Activated CD8-positive, alpha-beta T cell treated with anti-CD3 and anti-CD28 coated beads for 36 hours (primary cell): Measurements from ENCODE around the gene ANKRD33B. TPM values are rescaled to one million over a fixed set of nuclear protein-coding genes. Genes with fewer than 3 reads are reported as not detected.
"Not testable (repeated sequence)": the region's sequence is repeated elsewhere in the genome, so short reads cannot be mapped to it uniquely, and the experiment has no call there.

ENCODE experiments used
- ATAC-seq: fragments of 200-7000 bp; cut with Tn5 transposase; one replicate; pipeline ENCODE4 v1.10.0; 2021; ENCODE audit warnings: mild to moderate bottlenecking, moderate library complexity
- CTCF ChIA-PET: fragments of 350-600 bp; sonication (Branson Sonifier 250); formaldehyde crosslinking; loops from one replicate; lab custom pipeline; 2021; ENCODE audit warnings: antibody characterized with exemption; lab: Charles Lee
- POLR2A ChIA-PET: fragments of 350-600 bp; sonication (Branson Sonifier 250); formaldehyde crosslinking; loops from one replicate; lab custom pipeline; 2021; ENCODE audit warnings: antibody characterized with exemption; lab: Charles Lee
- DNase-seq: peaks from one replicate; pipeline ENCODE4 v3.0.0-alpha.2; 2020
- H3K27ac Mint-ChIP-seq: one replicate; pipeline ENCODE4 v1.8.0; 2021; ENCODE audit warnings: mild to moderate bottlenecking, mixed read lengths
- H3K27me3 Mint-ChIP-seq: one replicate; pipeline ENCODE4 v1.8.0; 2021; ENCODE audit warnings: mixed read lengths
- H3K36me3 Mint-ChIP-seq: one replicate; pipeline ENCODE4 v1.8.0; 2021; ENCODE audit warnings: low read depth, mixed read lengths
- H3K4me1 Mint-ChIP-seq: one replicate; pipeline ENCODE4 v1.8.0; 2021; ENCODE audit warnings: low read depth, mixed read lengths
- H3K4me3 Mint-ChIP-seq: one replicate; pipeline ENCODE4 v1.8.0; 2021; ENCODE audit warnings: mild to moderate bottlenecking, moderate library complexity, mixed read lengths
- H3K9me3 Mint-ChIP-seq: one replicate; pipeline ENCODE4 v1.8.0; 2021; ENCODE audit warnings: mixed read lengths
- intact Hi-C: fragments of 100-400 bp; cut with micrococcal nuclease; formaldehyde crosslinking; loops from one replicate; pipeline ENCODE4 v1.10.0; 2022
- total RNA-seq, 2 experiments: library from RNA; stranded (reverse); gene quantifications; one replicate each; pipeline ENCODE4 v1.2.3, GENCODE V29; 2021
- TF ChIP-seq, protein P1 (sequence below): fragments of 200-600 bp; IDR thresholded peaks from one replicate; pipeline ENCODE4 v1.8.0; 2022; ENCODE audit warnings: antibody characterized with exemption, mild to moderate bottlenecking

Gene ANKRD33B
- total RNA-seq, 2 experiments from 2014 or later, result 13.6 to 13.8 TPM

DNA sequence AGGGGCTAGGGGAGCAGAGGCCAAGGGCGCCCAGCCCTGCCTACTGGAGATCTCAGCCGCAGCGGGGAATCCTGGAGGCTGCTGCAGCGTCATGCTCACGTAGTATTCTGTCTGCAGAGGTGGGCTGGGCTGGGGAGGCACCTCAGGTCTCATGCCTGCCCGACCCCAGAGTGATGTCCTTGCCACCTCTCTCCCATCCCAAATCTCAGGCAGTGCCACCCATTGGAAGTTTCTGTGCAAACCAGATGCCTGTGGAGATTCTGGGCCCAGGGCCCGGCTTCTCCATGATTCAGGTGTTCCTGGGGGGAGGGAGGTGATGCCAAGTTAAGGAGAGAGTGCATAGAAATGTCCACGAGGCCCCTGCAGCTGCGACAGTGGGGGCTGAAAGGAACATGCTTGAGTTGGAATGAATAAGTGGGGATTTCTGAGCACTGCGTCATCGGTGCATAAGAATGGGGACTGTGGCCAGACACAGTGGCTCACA lies 72.0 kb downstream of the ANKRD33B start:
- peak; percentile 51 for DNase-seq
- peaks cover 27% of the 10 kb centered on the region for H3K36me3 Mint-ChIP-seq
- H3K9me3 Mint-ChIP-seq, result peaks cover 11% of the 10 kb centered on the region

DNA sequence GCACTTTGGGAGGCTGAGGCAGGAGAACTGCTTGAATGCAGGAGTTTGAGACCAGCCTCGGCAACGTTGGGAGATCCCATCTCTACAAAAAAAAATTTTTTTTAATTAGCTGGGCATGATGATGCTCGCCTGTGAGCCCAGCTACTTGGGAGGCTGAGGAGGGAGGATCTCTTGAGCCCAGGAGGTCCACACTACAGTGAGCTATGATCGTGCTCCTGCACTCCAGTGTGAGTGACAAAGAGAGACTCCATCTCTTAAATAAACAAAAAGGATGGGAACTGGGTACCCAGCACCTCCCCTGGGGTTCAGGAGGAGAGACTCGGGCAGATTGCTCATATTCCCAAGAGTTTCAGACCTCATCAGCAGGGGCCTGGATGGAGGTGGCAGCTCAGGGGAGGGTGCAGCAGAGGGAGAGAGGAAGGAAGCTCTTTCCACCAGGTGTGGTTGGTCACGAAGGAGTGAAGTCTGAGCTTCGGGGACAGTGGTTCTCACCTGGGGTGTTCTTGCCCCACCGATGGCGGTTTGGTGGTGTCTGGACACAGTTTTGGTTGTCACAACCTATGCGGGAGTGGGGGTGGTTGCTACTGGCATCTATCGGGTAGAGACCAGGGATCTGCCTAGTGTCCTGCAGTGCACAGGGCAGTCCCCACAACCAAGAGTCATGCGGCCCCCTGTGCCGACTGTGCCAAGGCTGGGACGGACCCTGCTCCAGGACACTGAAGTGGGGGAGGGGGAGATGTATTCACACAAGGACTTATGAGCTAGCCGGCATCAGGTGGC lies 72.7 kb downstream of the ANKRD33B start:
- H3K4me3 Mint-ChIP-seq, result no peak overlapping the region
- peaks cover 49% of the 10 kb centered on the region for H3K4me1 Mint-ChIP-seq
- peaks cover 11% of the 10 kb centered on the region for H3K9me3 Mint-ChIP-seq
- ChIA-PET POLR2A (interaction anchor here (1.1 kb wide), 1 partner anchor 11 kb away, joined by 3 read pairs; no protein-coding TSS in a partner anchor), CTCF (interaction anchor here (0.9 to 2.1 kb wide), 2 partner anchors 9 to 63 kb away, joined by 3 to 11 read pairs; no protein-coding TSS in a partner anchor)
- H3K27me3 Mint-ChIP-seq, result no peaks in the 10 kb centered on the region
- intact Hi-C loops, result loop anchor here (10.0 kb wide), 1 partner anchor 128 kb away; the partner anchor contains the start of gene DAP
- H3K27ac Mint-ChIP-seq, result peak overlapping the region; percentile 100
- no peak for ATAC-seq
- peaks cover 27% of the 10 kb centered on the region for H3K36me3 Mint-ChIP-seq
- TF ChIP-seq, protein P1, sequence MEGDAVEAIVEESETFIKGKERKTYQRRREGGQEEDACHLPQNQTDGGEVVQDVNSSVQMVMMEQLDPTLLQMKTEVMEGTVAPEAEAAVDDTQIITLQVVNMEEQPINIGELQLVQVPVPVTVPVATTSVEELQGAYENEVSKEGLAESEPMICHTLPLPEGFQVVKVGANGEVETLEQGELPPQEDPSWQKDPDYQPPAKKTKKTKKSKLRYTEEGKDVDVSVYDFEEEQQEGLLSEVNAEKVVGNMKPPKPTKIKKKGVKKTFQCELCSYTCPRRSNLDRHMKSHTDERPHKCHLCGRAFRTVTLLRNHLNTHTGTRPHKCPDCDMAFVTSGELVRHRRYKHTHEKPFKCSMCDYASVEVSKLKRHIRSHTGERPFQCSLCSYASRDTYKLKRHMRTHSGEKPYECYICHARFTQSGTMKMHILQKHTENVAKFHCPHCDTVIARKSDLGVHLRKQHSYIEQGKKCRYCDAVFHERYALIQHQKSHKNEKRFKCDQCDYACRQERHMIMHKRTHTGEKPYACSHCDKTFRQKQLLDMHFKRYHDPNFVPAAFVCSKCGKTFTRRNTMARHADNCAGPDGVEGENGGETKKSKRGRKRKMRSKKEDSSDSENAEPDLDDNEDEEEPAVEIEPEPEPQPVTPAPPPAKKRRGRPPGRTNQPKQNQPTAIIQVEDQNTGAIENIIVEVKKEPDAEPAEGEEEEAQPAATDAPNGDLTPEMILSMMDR, result no peak
- DNase-seq, result no peak

More for the DNA sequence above, 72.0 kb downstream of the ANKRD33B start:
- H3K4me3 Mint-ChIP-seq, result peak overlapping the region; percentile 73
- ATAC-seq, result no peak
- TF ChIP-seq, protein P1, result no peak
- intact Hi-C loops, result loop anchor here (10.0 kb wide), 1 partner anchor 129 kb away; the partner anchor contains the start of gene DAP
- peaks cover 56% of the 10 kb centered on the region for H3K4me1 Mint-ChIP-seq
- no peaks in the 10 kb centered on the region for H3K27me3 Mint-ChIP-seq
- POLR2A ChIA-PET, result interaction anchor here (1.2 kb wide), 1 partner anchor 49 kb away, joined by 3 read pairs; no protein-coding TSS in a partner anchor
- peak overlapping the region; percentile 100 for H3K27ac Mint-ChIP-seq
- CTCF ChIA-PET, result interaction anchor here (0.9 to 2.1 kb wide), 3 partner anchors 8 to 120 kb away, joined by 3 to 11 read pairs (median 3); no protein-coding TSS in a partner anchor

DNA sequence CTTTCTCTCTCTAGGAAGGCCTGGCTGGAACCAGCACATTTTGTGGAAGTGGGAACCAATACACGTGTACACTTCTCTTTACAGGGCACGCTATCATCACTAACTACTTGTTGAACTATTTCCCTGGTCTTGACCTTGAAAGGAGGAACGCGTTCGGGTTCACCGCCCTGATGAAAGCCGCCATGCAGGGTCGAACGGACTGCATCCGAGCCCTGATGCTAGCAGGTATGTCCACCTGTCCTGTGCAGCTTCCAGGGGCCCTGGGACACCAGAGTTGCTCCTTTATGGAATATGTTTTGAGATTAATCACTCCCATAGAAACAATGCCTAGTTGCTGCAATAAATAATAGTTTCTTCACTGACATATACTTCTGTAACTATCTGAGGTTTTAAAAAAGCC lies 74.1 kb downstream of the ANKRD33B start:
- peaks cover 11% of the 10 kb centered on the region for H3K9me3 Mint-ChIP-seq
- H3K27me3 Mint-ChIP-seq, result no peaks in the 10 kb centered on the region
- intact Hi-C loops, result loop anchor here (10.0 kb wide), 1 partner anchor 127 kb away; the partner anchor contains the start of gene DAP
- TF ChIP-seq, protein P1, result no peak
- ATAC-seq, result no peak
- peaks cover 21% of the 10 kb centered on the region for H3K36me3 Mint-ChIP-seq
- CTCF ChIA-PET, result no interaction called here
- POLR2A ChIA-PET, result no interaction called here
- no peak for DNase-seq
- no peak overlapping the region for H3K27ac Mint-ChIP-seq
- H3K4me3 Mint-ChIP-seq, result no peak overlapping the region
- peaks cover 39% of the 10 kb centered on the region for H3K4me1 Mint-ChIP-seq

DNA sequence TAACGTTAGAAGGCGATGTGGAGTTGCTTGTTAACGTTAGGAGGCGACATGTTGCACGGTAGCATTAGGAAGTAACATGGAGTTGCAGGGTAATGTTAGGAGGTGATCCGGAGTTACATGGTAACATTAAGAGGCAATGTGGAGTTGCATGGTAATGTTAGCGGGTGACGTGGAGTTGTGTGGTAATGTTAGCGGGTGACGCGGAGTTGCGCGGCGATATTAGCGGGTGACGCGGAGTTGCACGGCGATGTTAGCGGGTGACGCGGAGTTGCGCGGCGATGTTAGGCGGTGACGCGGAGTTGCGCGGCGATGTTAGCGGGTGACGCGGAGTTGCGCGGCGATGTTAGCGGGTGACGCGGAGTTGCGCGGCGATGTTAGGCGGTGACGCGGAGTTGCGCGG lies 74.9 kb downstream of the ANKRD33B start:
- Mint-ChIP-seq H3K4me1 (peaks cover 34% of the 10 kb centered on the region), H3K36me3 (peaks cover 16% of the 10 kb centered on the region), H3K9me3 (peaks cover 11% of the 10 kb centered on the region)
- H3K27ac Mint-ChIP-seq, ATAC-seq, POLR2A ChIA-PET, CTCF ChIA-PET, H3K27me3 Mint-ChIP-seq, DNase-seq, H3K4me3 Mint-ChIP-seq: not testable (repeated sequence)
- intact Hi-C loops, result loop anchor here (10.0 kb wide), 1 partner anchor 126 kb away; the partner anchor contains the start of gene DAP

DNA sequence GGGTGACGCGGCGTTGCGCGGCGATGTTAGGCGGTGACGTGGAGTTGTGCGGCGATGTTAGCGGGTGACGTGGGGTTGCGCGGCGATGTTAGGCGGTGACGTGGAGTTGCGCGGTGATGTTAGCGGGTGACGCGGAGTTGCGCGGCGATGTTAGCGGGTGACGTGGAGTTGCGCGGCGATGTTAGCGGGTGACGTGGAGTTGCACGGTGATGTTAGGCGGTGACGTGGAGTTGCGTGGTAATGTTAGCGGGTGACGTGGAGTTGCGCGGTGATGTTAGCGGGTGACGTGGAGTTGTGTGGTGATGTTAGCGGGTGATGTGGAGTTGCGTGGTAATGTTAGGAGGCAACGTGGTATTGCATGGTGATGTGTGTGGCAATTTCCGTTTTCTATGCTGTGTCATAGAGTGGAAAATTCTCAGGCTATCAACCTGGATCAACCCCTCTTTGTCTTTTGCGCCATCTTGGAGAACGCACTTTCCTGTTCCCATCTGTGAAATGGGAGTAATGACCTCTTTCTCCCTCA lies 76.0 kb downstream of the ANKRD33B start:
- H3K27ac Mint-ChIP-seq, result no peak overlapping the region
- POLR2A ChIA-PET, result no interaction called here
- H3K4me1 Mint-ChIP-seq, result peaks cover 32% of the 10 kb centered on the region
- no peak overlapping the region for H3K4me3 Mint-ChIP-seq
- ATAC-seq (no peak), DNase-seq (no peak)
- intact Hi-C loops, result loop anchor here (10.0 kb wide), 1 partner anchor 125 kb away; the partner anchor contains the start of gene DAP
- CTCF ChIA-PET, result no interaction called here
- peaks cover 16% of the 10 kb centered on the region for H3K36me3 Mint-ChIP-seq
- TF ChIP-seq, protein P1, result no peak
- H3K27me3 Mint-ChIP-seq, result peaks cover 7% of the 10 kb centered on the region
- H3K9me3 Mint-ChIP-seq, result peaks cover 11% of the 10 kb centered on the region
